K562 (cell line): ENCODE results near the gene SCAP. TPM values are rescaled to one million over a fixed set of nuclear protein-coding genes. Genes with fewer than 3 reads are reported as not detected.
A peak's percentile ranks its signal among the peaks of the same experiment; 100 is the strongest.

Experiments used
- BRCA1 ChIP-seq, 2 experiments: fragments of 450-650 bp in 1 of 2; sonication (generic) in 1 of 2; formaldehyde crosslinking in 1 of 2; IDR thresholded peaks; 2 replicates each; pipeline versions ENCODE4 v1.5.0 to v1.6.1; 2017 to 2020; ENCODE audit warnings: mild to moderate bottlenecking in 1 of 2, missing genetic modification reagents in 1 of 2
- CREM ChIP-seq: IDR thresholded peaks from 2 replicates; pipeline ENCODE4 v1.6.1; 2014; ENCODE audit warnings: antibody characterized with exemption, low read depth
- DEAF1 ChIP-seq: fragments of 450-650 bp; formaldehyde crosslinking; IDR thresholded peaks from 2 replicates; pipeline ENCODE4 v1.4.0; 2020; ENCODE audit warnings: mild to moderate bottlenecking, moderate library complexity
- ETV5 ChIP-seq: sonication (generic); formaldehyde crosslinking; IDR thresholded peaks from 2 replicates; pipeline ENCODE4 v1.4.0; 2020; ENCODE audit warnings: low read depth, mild to moderate bottlenecking, missing genetic modification reagents
- GABPB1 ChIP-seq: sonication (generic); formaldehyde crosslinking; IDR thresholded peaks from 2 replicates; pipeline ENCODE4 v1.8.0; 2022; ENCODE audit warnings: mild to moderate bottlenecking, missing genetic modification reagents
- GTF2F1 ChIP-seq: IDR thresholded peaks from 2 replicates; pipeline ENCODE4 v1.6.1; 2011; ENCODE audit warnings: low read depth, low read length, improper control_type of control experiment
- HMG20A ChIP-seq: fragments of 450-650 bp; formaldehyde crosslinking; conservative IDR thresholded peaks from 2 replicates; pipeline ENCODE4 v1.4.0; 2020; ENCODE audit warnings: mild to moderate bottlenecking, mixed read lengths
- NCOA1 ChIP-seq: fragments of 450-650 bp; IDR thresholded peaks from 2 replicates; pipeline ENCODE4 v1.6.1; 2016; ENCODE audit warnings: low read depth
- SMARCA4 ChIP-seq: fragments of 450-650 bp; IDR thresholded peaks from 2 replicates; pipeline ENCODE4 v1.6.1; 2016
- SMARCE1 ChIP-seq: fragments of 450-650 bp; IDR thresholded peaks from 2 replicates; pipeline ENCODE4 v1.7.1; 2016; ENCODE audit warnings: mild to moderate bottlenecking
- SP1 ChIP-seq: sonication (generic); formaldehyde crosslinking; IDR thresholded peaks from 2 replicates; pipeline ENCODE4 v1.8.1; 2022; ENCODE audit warnings: mild to moderate bottlenecking, missing genetic modification reagents
- STAG1 ChIP-seq: sonication (generic); formaldehyde crosslinking; IDR thresholded peaks from 2 replicates; pipeline ENCODE4 v1.5.0; 2020; ENCODE audit warnings: missing genetic modification reagents, borderline replicate concordance
- ZBTB11 ChIP-seq, 3 experiments: fragments of 200-800 bp in 1 of 3; fragments of 250-450 bp in 1 of 3; fragments of 450-650 bp in 1 of 3; sonication (Bioruptor Pico) in 1 of 3; sonication (Bioruptor generic) in 1 of 3; formaldehyde crosslinking in 1 of 3; IDR thresholded peaks; 2 replicates each; pipeline versions ENCODE4 v1.6.1 to v1.8.0; 2016 to 2022; ENCODE audit warnings: mild to moderate bottlenecking in 2 of 3, missing genetic modification characterization in 2 of 3, missing compliant biosample characterization in 1 of 3, moderate library complexity in 1 of 3
- ZNF143 ChIP-seq: sonication (generic); formaldehyde crosslinking; IDR thresholded peaks from 2 replicates; pipeline ENCODE4 v1.9.0; 2022; ENCODE audit warnings: mild to moderate bottlenecking, missing genetic modification reagents
- ZNF24 ChIP-seq: fragments of 450-650 bp; IDR thresholded peaks from 2 replicates; pipeline ENCODE4 v1.6.1; 2016
- ZNF76 ChIP-seq: fragments of 250-450 bp; sonication (Bioruptor Pico); IDR thresholded peaks from 2 replicates; pipeline ENCODE4 v1.4.0; 2020; ENCODE audit warnings: mild to moderate bottlenecking, moderate library complexity, borderline replicate concordance
- polyA plus RNA-seq, 8 experiments: library from polyadenylated mRNA; depleted of rRNA in 4 of 8; stranded (reverse) in 5 of 8; unstranded in 3 of 8; fragments of >200 nt; fragmentation: Nextera tagmentation in 2 of 8; fragmentation: Illumina TruSeq in 1 of 8; extraction: Ambion mirVana in 2 of 8; extraction: Trizol in 1 of 8; gene quantifications; 2 replicates each; pipeline versions ENCODE4 v1.2.1 to v1.2.3, GENCODE V29; 2011 to 2014; ENCODE audit warnings: inconsistent platforms in 1 of 8, missing spikeins in 1 of 8
- total RNA-seq, 7 experiments: library from RNA; depleted of rRNA in 6 of 7; stranded (reverse); fragments of >200 nt in 6 of 7; fragmentation: Illumina TruSeq in 2 of 7; extraction: Trizol in 2 of 7; gene quantifications; 2 replicates each; pipeline versions ENCODE4 v1.2.1 to v1.2.3, GENCODE V29; 2011 to 2021; ENCODE audit warnings: low replicate concordance in 1 of 7
- TF ChIP-seq, protein P1 (sequence below): fragments of 450-650 bp; IDR thresholded peaks from 2 replicates; pipeline ENCODE4 v1.7.1; 2018; ENCODE audit warnings: mild to moderate bottlenecking, low read depth; ENCODE audit not compliant: partially characterized antibody
- TF ChIP-seq, protein P2 (sequence below): sonication (generic); formaldehyde crosslinking; IDR thresholded peaks from 2 replicates; pipeline ENCODE4 v1.5.0; 2020; ENCODE audit warnings: missing genetic modification reagents

SCAP gene
- total and polyA plus RNA-seq, 9 of the 15 experiments (the other 6 are each of a cell fraction or from before 2014, with no cell fraction given): 2.6 to 104 (median 37.8) TPM

DNA sequence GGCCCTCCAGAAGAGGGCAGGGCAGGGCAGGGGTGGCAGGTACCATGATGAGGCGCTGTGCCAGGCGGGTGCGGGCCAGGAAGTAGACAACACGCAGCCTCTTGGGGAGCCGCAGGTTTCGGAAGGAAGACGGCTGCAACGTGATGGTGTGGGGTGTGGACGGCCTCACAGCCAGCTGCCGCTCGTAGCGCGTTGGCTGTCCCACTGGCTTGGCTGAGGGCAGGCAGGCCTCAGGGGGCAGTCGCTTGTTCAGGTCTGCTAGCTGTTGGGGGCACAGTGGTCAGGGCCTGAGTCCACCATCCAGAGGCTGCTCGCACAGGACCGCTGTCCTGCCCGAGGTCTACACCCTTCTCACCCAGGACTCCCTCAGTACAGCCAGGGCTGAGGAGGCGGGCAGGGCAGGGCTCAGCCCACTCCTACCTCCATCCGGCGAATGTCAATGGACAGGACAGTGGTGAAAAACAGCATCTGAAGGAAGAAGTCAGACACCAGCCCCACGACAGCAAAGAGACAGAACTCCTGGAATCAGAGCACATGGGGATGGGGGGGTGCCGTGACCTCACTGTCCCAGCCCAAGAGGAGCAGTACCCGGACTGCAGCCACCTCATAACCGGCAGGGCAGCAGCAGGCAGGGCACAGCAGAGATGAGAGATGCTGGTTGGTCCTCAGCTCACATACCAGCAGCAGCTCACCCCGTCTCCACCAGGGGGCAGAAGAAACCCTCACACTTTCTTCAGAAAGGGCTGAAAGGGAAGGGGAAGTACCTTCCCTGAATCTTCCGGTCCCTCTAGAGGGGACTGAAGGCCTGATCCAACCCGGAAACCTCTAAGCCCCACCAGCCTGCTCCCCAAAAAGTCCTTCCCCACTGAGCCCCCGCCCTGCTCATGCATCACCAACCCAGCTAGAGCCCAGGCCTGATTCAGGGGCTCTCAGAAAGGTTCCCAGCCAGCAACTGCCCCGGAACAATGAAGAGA lies 54.9 kb downstream of the SCAP start (continued):
- TF ChIP-seq DEAF1 (CRISPR knock-in tag): peak; percentile 82
- peak; percentile 77 for TF ChIP-seq GABPB1 (CRISPR knock-in tag)
- TF ChIP-seq BRCA1 (IDR thresholded peaks at IDR 0.05): no peak
- TF ChIP-seq BRCA1 (CRISPR knock-in tag; IDR thresholded peaks at IDR 0.05): peak; percentile 58; the same call in 1 of the 2 replicates
- TF ChIP-seq, protein P1, sequence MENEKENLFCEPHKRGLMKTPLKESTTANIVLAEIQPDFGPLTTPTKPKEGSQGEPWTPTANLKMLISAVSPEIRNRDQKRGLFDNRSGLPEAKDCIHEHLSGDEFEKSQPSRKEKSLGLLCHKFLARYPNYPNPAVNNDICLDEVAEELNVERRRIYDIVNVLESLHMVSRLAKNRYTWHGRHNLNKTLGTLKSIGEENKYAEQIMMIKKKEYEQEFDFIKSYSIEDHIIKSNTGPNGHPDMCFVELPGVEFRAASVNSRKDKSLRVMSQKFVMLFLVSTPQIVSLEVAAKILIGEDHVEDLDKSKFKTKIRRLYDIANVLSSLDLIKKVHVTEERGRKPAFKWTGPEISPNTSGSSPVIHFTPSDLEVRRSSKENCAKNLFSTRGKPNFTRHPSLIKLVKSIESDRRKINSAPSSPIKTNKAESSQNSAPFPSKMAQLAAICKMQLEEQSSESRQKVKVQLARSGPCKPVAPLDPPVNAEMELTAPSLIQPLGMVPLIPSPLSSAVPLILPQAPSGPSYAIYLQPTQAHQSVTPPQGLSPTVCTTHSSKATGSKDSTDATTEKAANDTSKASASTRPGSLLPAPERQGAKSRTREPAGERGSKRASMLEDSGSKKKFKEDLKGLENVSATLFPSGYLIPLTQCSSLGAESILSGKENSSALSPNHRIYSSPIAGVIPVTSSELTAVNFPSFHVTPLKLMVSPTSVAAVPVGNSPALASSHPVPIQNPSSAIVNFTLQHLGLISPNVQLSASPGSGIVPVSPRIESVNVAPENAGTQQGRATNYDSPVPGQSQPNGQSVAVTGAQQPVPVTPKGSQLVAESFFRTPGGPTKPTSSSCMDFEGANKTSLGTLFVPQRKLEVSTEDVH: peak; percentile 49
- TF ChIP-seq, protein P2, sequence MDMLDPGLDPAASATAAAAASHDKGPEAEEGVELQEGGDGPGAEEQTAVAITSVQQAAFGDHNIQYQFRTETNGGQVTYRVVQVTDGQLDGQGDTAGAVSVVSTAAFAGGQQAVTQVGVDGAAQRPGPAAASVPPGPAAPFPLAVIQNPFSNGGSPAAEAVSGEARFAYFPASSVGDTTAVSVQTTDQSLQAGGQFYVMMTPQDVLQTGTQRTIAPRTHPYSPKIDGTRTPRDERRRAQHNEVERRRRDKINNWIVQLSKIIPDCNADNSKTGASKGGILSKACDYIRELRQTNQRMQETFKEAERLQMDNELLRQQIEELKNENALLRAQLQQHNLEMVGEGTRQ (CRISPR knock-in tag): no peak
- TF ChIP-seq ZNF76 (CRISPR knock-in tag): no peak
- peak; percentile 36; the same call in 1 of the 2 replicates for TF ChIP-seq ZNF24
- no peak for TF ChIP-seq CREM
- TF ChIP-seq ETV5 (CRISPR knock-in tag): peak; percentile 69; the same call in 1 of the 2 replicates
- 0 out of 2 replicates have a peak, but pooled peaks have one; percentile 55 for TF ChIP-seq SP1 (CRISPR knock-in tag)
- TF ChIP-seq GTF2F1: 0 out of 2 replicates have a peak, but pooled peaks have one; percentile 36
- peak; percentile 83 for TF ChIP-seq STAG1 (CRISPR knock-in tag)
- peak; percentile 30; the same call in 1 of the 2 replicates for TF ChIP-seq ZNF143 (CRISPR knock-in tag)
- no peak for TF ChIP-seq SMARCE1
- TF ChIP-seq NCOA1: 0 out of 2 replicates have a peak, but pooled peaks have one; percentile 50
- no peak for TF ChIP-seq HMG20A (CRISPR knock-in tag)
- TF ChIP-seq SMARCA4: peak; percentile 36; the same call in 1 of the 2 replicates
- TF ChIP-seq ZBTB11 (CRISPR knock-in tag; IDR thresholded peaks at IDR 0.05): peak in 2 of 3 experiments; percentile 73 to 94; a peak in 4 of 6 replicates
